ENCODE results near the gene IL18.
"Not testable (repeated sequence)": the region's sequence is repeated elsewhere in the genome, so short reads cannot be mapped to it uniquely, and the experiment has no call there.

Gene IL18

DNA sequence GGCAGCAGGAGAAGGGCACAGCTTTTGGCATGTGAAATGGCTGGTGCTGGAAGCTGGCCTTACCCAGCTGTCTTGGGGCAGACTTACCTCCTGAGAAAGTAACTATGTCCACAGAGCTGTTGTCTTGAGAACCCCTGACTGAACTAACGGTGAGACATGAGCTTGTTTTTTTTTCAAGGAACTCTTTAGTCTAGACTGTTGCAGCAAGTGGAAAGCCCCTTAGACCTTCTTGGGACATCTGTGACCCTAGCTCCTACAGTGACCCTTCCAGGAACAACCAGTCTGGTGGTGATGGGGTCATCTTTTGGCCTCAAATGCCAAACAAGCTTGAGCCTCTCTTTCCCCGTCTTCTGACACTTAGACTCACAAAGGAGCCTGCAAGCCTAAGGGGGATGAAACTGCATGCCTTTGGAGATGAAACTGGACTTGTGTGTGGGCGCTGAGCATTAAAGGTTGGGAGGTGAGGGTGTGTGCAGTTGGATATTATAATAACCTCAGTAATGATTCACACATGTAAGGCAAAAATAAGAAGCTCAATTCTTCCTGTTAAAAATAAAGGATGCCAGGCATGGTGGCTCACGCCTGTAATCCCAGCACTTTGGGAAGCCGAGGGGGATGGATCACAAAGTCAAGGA, 41.8 kb downstream of the IL18 start:
- no peak for DNase-seq (ENCODE audit: low read depth)

DNA sequence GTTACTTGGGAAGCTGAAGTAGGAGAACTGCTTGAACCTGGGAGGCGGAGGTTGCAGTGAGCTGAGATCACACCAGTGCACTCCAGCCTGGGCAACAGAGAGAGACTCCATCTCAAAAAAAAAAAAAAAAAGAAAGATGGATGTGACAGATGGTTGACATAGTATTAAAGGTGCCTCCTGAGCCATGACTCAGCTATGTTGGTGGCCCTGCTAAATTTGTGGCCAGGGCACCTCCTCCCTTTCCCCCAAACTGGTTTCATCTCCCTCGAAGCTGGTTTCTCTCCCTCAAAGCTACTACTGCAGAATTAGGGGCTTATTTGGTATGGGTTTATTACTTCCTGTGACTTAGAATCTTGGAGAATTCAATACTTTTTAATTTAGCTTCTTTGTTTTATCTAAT, 45.7 kb downstream of the IL18 start:
- no peak for DNase-seq (ENCODE audit: low read depth)

DNA sequence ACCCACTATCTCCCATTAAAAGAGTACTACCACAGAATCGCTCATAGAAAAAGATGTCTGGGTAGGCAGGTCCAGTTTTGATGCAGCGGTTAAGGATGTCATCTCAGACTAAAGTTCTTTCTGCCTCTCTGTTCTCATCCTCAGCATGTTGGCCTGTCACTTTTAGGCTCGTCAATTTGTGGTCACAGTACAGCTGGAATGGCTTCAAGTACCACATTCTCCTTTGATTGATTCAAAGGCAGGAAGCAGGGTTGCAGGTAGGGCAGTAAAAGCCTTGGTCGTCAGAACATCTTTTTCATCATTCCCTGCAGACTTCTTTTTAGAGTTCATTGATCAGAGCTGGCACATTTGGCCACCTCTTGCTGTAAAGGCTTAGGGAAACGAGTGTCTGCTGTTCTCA, 48.5 kb downstream of the IL18 start:
- DNase-seq (ENCODE audit: low read depth) = no peak

- no peak for DNase-seq (ENCODE audit: low read depth)
These were observed 49.4 kb downstream of the IL18 start for GRCh38 chr11:112114460-112114859.

GRCh38 chr11:112113539-112114457, 50.1 kb downstream of the IL18 start:
- DNase-seq (ENCODE audit: low read depth) = no peak

DNA sequence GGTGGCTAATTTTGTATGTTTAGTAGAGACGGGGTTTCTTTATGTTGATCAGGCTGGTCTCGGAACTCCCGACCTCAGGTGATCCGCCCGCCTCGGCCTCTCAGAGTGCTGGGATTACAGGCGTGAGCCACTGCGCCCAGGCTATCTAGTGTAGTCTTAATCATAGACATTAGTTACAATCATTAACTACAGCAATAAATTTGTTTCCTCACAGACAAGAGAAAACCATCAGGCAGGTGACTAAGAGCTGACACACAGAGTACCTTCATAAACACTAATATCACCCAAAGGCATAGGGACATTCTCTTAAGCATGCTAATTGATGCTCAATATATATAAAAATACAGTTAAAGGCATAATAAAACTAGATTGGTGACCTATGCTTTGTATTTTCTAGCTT, 57.8 kb downstream of the IL18 start:
- no peak for DNase-seq (ENCODE audit: low read depth)

GRCh38 chr11:112103446-112103845, 60.4 kb downstream of the IL18 start:
- DNase-seq (ENCODE audit: low read depth) = no peak

DNA sequence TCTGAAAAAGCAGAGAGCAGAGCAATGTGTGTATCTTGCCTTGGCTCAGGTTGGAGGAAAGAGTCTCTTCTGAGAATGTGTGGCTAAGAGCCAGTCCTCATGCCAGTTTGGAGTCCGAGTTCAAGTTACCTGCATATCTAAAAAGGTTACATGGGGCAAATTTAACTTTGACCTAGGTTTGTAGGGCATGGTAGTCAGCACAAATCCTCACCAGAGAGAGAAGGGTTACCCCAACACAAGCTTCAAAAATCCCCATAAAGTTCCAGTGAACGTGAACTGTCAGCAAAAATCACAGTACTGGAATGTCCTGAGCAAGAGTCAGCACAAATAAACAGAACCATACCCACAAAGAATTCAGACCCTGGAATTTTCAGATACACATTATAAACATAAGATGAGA, 63.4 kb downstream of the IL18 start:
- DNase-seq (ENCODE audit: low read depth) = no peak

- DNase-seq (ENCODE audit: low read depth) = no peak
These were observed 66.0 kb downstream of the IL18 start for GRCh38 chr11:112097734-112098528.

DNA sequence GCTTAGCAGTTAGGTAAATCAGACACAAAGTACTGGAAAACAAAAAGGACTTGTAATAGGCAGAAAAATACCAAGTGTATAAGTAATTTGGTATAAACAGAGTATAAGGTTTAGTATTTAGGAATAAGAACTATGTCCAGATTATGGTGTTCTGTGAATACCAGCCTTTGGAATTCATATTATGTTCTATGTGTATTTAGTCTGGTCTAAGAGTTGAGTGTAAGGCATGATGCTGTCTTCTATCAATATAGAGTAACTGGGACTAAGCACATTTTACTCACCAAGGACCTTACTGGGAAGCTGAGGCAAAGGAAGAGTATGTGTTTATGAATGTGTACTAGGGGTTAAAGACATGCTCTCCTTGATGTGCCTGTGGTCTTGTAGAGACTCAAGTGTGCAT, 67.7 kb downstream of the IL18 start:
- no peak for DNase-seq (ENCODE audit: low read depth)

- not testable (repeated sequence) for DNase-seq (ENCODE audit: low read depth)
These were observed 68.6 kb downstream of the IL18 start for GRCh38 chr11:112095302-112095701.

Data from non-pigmented ciliary epithelial cell (primary cell).